Glomerular visceral epithelial cell (primary cell): ENCODE results near the gene KCNH8.

Experiments
- DNase-seq: peaks from one replicate; pipeline ENCODE4 v3.0.0-alpha.2; 2016; ENCODE audit errors: extremely low spot score

Gene KCNH8

GRCh38 chr3:19364148-19364547 lies 215.8 kb downstream of the KCNH8 start:
- DNase-seq, result no peak

GRCh38 chr3:19365471-19365870 lies 217.2 kb downstream of the KCNH8 start:
- DNase-seq, result no peak

- DNase-seq, result no peak
These were observed 236.6 kb downstream of the KCNH8 start for GRCh38 chr3:19384868-19385267.

DNA sequence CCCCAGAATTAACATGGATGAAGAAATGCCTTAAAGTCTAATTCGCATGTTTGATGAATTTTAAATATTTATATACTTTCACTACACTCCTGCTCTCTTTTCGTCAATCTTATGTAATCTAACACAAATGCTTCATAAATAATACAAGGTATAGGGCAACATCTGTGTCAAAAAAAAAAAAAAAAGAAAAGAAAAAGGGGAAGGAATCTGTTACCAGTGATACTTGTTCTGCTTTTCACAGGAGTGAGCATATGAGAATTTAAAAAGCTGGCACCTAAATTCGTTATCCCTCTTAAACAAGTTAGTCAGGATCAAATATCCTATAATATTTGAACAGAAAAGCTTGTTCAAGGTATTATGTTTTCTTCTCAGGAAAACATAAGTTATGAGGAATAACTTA lies 243.8 kb downstream of the KCNH8 start:
- DNase-seq, result no peak

- DNase-seq, result no peak
These were observed 246.6 kb downstream of the KCNH8 start for GRCh38 chr3:19394946-19395345.

DNA sequence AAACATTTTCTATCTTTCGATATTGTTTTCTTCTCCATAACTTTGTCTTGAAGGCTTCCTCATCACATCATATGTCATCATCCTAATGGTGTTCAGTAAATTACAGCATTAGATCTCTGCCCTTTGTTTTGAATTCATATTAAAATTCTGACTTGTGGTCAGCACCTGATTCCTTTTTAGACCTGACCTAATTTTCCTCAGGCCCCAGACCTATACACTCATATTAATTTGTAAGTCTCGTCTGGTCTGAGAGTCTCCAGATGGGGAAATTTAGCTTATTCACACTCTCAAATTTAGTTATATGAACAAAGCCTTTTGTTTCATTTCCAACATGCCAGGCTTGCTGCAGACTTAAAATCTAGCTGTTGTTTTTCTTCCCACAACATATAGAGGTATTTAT lies 248.4 kb downstream of the KCNH8 start:
- DNase-seq, result no peak

GRCh38 chr3:19399356-19399755 lies 251.0 kb downstream of the KCNH8 start:
- no peak for DNase-seq

- DNase-seq, result no peak
These were observed 251.5 kb downstream of the KCNH8 start for GRCh38 chr3:19399836-19400235.

- no peak for DNase-seq
These were observed 271.8 kb downstream of the KCNH8 start for GRCh38 chr3:19420159-19420558.

DNA sequence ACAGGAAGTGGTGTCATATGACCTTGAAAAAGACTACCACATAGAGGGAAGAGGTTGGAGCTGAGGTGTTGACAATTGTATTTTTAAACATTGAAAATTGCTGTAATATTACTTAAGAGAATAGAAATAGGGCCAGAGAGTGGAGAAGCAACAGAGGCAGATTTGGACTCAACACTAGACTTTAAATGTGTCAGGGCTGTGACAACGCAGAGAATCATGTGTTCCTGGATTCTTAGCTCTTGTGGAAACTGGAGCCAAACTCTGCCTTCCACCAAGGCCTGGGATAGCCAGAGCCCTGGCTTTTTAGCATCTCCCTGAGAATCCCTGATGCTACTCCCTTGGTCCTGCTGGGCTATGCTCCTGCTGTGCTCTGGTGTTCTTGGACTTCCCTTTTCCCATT lies 277.5 kb downstream of the KCNH8 start:
- DNase-seq, result no peak

DNA sequence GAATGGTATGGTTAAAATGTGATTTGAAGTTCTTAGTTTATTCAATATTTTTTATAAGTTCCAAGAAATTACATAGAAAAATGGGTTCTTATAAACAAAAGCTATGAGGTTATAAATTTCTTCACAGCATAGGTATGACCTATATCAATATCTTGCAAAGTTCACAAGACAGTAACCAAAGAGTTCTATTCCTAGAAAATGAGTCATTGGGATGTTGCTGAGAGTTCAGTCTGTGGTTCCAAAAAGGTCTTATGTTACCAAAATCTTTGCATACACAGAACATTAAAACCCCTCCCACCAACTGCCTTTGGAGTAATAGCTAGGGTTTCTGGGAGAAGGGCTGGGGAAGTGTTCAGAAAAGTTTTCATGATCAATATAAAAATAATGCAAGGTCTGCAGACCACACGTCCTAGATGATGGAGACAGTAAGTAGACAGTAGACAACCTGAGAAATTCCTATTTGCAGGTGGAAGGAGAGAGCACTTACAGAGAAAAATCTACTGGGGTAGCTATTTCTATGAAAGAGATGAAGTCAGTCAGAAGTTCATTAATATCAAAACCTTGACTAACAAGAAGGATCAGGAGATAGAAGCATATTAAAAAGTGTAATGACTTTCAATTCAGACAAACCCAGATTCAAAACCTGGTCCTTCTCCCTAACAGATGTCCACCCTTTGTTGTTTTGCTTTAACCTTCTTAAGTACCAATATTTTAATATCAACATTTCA lies 279.3 kb downstream of the KCNH8 start:
- DNase-seq, result no peak

DNA sequence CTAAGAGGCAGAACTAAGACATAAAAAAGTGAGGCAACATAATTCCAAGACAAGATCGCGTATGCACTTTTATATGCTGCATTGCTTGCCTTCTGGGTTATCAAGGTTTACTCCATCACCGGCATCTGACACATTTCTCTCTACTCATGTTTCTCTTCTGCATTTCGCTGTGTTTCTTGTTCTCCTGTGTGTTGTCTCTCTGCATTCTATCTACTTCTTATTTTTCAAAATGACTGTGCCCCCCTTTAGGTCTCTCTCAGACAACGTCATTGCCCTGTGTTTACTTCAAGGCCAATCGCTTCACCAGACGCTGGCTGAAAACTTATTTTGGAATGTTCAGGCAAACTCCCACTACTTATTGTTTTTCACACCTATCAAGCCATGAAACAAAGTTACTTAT lies 280.4 kb downstream of the KCNH8 start:
- DNase-seq, result no peak

DNA sequence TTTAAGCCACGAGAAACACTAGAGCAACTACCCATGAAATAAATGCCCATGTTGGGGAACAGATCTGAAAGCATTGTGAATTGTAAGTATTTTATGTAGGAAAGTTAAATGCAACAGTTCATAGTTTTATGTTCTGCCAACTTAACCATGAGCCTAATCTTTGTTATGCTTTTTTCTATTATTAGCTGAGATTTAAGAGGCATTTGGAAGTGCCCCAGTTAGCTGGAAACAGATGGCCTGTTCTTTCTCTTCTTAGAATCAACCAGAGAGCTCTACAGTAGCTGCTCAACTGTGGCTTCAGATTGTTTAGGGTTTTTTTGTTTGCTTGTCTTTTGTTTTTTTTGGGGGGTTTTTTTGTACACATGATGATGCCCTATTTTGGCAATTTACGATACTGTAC lies 284.4 kb downstream of the KCNH8 start:
- DNase-seq, result no peak

- no peak for DNase-seq
These were observed 288.4 kb downstream of the KCNH8 start for GRCh38 chr3:19436746-19437145.

GRCh38 chr3:19439944-19440343 lies 291.6 kb downstream of the KCNH8 start:
- DNase-seq, result no peak

DNA sequence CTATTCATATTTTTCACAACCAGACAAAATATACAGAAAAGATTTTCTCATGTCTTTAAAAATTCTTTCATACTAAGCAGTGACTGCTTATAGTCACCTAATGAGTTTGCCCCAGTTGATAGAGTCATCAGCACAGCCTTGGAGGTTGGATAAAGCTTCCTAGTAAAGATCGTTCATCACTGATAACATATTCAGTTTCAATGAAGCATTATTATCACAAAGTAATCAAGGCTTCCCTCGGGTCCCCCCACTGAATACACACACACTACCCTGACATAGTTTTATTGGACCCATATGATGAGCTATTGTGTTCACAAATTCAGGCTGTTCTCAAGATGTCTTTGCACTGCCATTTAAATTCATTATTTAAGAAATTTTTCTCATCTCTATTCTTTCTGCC lies 297.8 kb downstream of the KCNH8 start:
- no peak for DNase-seq

- no peak for DNase-seq
These were observed 298.4 kb downstream of the KCNH8 start for GRCh38 chr3:19446687-19447086.

- DNase-seq, result no peak
These were observed 307.2 kb downstream of the KCNH8 start for GRCh38 chr3:19455546-19455945.

DNA sequence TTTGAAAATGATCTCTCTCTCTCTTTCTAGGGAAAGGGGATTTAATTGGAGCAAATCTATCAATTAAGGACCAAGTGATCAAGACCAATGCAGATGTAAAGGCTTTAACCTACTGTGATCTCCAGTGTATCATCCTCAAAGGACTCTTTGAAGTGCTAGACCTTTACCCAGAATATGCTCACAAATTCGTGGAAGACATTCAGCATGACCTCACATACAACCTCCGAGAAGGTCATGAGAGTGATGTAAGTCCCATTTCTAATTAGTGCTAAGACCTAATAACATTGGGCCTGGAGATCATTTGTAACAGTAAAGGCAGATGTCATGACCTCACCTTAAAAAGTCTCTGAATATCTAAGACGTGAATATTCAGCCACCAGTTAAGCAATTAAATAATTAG lies 308.4 kb downstream of the KCNH8 start:
- no peak for DNase-seq

GRCh38 chr3:19457449-19457848 lies 309.1 kb downstream of the KCNH8 start:
- DNase-seq, result no peak

DNA sequence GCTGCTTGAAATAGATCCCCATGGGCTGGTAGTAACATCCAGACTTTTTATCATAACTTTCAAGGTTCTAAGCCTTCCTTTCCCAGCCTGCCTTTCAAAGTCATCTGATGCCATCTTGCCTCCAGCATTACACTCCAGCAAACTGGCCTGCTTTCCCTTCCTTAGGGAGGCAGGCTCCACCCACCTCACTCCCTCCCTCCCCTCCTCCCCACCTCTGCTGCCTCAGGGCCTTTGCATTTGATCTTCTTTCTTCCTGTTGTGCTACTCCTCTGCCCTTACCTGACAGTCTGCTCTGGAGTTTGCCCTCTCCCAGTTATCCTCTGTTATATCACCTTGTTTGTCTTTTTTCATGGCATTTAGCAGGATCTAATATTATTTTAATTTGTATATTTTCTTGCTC lies 319.5 kb downstream of the KCNH8 start:
- DNase-seq, result no peak

GRCh38 chr3:19471138-19471537 lies 322.8 kb downstream of the KCNH8 start:
- DNase-seq, result no peak

- DNase-seq, result no peak
These were observed 325.8 kb downstream of the KCNH8 start for GRCh38 chr3:19473971-19474580.

DNA sequence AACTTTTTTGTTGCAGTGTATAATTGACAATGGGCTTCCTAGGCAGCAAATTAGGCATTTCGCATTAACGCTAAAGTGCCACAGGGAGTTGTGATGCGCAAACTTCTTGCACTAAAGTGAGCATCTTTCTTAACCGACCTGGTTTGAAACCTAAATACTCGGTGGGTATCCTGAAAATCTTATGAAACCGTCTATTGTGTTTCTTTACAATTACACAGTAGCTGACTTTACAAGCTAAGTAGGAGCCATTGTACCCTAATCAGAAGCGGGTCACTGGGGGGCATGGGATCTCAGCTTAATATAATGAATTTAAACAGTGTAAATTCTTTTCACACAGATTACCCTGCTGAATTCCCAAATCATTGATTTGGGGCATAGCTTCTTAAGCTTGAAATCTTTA lies 328.0 kb downstream of the KCNH8 start:
- no peak for DNase-seq
